HG03097 (cell line): ENCODE measurements around the gene TMTC4.
"Not testable (repeated sequence)": the region's sequence is repeated elsewhere in the genome, so short reads cannot be mapped to it uniquely, and the experiment has no call there.

Experiments
- ATAC-seq: cut with Tn5 transposase; IDR thresholded peaks from one replicate; pipeline ENCODE4 v1.9.1; 2021; ENCODE audit not compliant: unreplicated experiment, low FRiP score

The TMTC4 gene, protein sequence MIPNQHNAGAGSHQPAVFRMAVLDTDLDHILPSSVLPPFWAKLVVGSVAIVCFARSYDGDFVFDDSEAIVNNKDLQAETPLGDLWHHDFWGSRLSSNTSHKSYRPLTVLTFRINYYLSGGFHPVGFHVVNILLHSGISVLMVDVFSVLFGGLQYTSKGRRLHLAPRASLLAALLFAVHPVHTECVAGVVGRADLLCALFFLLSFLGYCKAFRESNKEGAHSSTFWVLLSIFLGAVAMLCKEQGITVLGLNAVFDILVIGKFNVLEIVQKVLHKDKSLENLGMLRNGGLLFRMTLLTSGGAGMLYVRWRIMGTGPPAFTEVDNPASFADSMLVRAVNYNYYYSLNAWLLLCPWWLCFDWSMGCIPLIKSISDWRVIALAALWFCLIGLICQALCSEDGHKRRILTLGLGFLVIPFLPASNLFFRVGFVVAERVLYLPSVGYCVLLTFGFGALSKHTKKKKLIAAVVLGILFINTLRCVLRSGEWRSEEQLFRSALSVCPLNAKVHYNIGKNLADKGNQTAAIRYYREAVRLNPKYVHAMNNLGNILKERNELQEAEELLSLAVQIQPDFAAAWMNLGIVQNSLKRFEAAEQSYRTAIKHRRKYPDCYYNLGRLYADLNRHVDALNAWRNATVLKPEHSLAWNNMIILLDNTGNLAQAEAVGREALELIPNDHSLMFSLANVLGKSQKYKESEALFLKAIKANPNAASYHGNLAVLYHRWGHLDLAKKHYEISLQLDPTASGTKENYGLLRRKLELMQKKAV

DNA sequence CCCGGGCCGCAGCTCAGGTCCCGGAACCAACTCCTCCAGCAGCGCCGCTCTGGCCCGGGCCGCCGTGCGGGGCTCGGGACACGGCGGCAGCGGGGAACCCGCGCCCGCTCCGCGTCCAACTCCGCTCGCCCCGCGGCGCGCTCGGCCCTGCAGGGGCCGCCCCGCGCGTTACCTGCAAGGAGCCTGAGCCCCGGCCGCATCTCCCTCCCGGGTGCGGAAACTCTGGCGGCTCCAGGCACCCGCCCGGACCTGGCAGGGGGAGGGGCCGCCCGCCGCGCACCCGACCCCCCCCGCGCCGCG is at the start of gene TMTC4:
Gene TMTC4 (minus strand): TSS at position 224 of the 300 bp plus-strand sequence. CDS start 4,433 bp downstream, outside the sequence.
- ATAC-seq, result peak; percentile 43

DNA sequence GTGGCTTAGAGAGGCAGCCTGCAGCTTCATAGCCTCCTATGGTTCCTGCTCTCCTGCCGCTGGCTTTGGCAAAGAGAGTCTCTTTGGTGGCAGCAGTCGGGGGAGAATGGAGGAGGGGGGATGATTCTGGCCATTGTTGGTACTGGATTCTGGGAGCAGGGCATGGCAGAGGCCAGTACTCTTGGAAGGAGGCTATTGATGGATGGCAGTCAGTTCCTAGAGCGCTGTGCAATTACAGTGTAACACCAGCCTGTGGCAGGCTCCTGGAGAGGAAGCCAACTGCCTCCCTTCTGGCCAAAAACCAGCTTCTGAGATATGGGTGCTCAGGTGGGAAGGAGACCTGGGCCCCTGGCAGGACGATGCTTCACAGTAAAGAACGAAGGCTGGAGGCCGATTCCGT is 47.9 kb upstream of the TMTC4 start:
- ATAC-seq, result no peak

DNA sequence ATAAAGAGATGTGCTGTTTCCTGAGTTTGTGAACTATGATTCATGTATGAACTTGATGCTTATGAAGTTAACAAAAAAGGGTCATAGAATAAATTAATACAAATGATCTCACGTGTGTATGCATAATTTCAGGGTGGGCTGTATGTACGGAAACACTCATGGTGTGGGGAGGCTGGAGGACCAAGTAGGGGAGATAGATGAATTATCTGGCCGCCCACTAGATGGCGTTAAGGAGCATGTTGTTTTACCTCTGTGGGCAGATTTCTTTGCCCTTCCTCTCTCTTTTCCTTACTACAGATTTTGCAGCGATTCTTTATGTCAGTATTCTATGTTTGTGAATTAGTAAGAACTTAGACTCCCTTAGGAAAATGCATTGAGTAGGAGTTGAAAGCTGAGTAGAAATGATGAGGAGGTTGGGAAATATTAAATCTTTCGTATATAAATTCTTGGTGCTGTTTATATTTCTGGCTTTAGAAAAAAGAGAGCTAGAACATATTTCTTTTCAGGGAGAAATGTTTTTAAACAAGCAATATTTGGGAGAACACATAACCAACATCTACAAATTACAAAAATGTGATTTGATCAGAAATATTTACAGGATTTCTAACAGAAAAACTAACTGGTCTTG is 47.4 kb upstream of the TMTC4 start:
- no peak for ATAC-seq

- ATAC-seq, result no peak
Observed at GRCh38 chr13:100715604-100716003, 41.0 kb upstream of the TMTC4 start.

- no peak for ATAC-seq
Observed at GRCh38 chr13:100714478-100714877, 39.9 kb upstream of the TMTC4 start.

DNA sequence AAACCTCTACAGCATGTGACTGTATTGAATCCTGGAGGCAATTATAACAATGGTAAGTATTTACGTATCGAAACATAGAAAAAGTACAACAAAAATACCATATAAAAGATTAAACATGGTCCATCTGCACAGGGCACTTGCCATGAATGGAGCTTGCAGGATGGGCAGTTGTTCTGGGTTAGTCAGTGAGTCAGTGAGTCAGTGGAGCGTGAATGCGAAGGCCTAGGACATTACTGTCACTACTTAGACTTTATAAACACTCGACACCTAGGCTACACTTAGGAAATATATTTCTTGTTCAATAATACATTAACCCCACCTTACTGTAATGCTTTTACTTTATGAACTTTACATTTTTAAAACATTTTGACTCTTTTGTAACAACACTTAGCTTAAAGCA is 35.6 kb upstream of the TMTC4 start:
- ATAC-seq, result no peak

DNA sequence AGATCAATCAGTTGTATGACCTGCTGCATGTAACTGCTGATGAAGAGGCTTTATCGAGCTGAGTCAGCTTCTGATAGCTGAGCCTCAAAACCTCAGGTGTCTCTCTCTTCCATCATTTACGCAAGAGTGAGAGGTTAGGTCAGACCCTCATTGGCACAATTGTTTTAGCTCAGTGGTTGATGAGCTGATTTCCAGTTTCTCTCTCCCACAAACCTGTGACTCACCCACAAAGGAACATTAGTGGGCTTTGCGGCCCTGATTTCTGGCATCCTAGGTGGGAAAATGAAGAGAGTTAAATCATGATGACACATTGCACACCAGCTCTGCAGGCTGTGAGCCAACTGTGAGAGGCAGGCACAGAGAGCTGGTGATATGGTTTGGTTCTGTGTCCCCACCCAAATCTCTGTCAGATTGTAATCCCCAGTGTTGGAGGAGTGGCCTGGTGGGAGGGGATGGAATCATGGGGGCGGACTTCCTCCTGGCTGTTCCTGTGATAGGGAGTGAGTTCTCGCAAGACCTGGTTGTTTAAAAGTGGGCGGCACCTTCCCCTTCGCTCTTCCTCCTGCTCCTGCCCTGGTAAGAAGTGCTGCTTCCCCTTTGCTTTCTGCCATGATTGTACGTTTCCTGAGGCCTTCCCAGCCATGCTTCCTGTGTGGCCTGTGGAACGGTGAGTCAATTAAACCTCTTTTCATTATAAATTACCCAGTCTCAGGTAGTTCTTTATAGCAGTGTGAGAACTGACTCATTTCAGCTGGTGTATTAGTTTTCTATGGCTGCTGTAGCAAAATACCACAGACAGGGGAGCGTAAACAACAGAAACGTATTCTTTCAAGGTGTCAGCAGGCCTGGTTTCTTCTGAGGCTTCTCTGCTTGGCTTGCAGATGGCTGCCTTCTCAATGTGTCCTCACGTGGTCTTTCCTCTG is 33.5 kb upstream of the TMTC4 start:
- no peak for ATAC-seq

- ATAC-seq, result not testable (repeated sequence)
Observed at GRCh38 chr13:100698331-100698730, 23.7 kb upstream of the TMTC4 start.

- ATAC-seq, result no peak
Observed at GRCh38 chr13:100695509-100695773, 20.8 kb upstream of the TMTC4 start.

GRCh38 chr13:100694722-100695508 is 20.3 kb upstream of the TMTC4 start:
- no peak for ATAC-seq

- no peak for ATAC-seq
Observed at GRCh38 chr13:100689191-100689590, 14.6 kb upstream of the TMTC4 start.

DNA sequence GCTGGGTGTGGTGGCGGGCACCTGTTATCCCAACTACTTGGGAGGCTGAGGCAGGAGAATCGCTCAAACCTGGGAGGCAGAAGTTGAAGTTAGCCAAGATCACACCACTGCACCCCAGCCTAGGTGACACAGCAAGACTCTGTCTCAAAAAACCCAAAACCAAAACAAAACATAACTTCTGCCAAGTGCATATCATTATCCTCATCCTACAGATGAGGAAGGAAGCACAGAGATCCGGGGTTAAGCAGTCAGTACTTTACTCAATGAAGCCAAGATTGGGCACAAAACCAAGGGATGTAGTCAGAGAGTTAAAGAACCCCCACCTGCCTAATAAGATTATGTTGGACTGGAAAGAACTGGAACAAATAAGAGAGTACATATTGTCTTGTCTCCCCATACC is 5.5 kb upstream of the TMTC4 start:
- ATAC-seq, result no peak

- not testable (repeated sequence) for ATAC-seq
Observed at GRCh38 chr13:100677128-100677527, 2.5 kb upstream of the TMTC4 start.

DNA sequence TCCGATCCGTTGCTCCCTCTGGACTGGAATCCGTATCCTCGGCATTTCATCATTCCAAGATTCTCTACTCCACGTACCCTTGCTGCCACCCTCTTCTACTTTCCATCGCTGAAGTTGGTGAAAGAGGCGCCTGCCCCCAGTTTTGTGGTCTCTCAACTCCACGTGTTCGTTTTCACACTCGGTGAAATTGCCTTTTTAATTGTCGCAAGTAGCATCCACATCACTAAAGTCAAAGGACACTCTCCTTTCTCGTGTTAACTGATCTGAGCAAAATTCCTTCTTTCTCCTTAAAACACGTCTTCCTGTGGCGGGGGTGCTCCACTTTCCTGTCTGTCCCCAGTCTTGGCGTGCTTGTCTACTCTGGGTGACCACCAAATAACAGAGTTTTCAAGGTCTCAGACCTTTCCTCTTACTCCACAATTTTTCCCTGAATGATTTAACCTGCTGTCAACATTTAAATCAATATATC is 1.1 kb upstream of the TMTC4 start:
- ATAC-seq, result no peak

GRCh38 chr13:100674872-100675660 is 471 bp upstream of the TMTC4 start:
- peak; percentile 96 for ATAC-seq

DNA sequence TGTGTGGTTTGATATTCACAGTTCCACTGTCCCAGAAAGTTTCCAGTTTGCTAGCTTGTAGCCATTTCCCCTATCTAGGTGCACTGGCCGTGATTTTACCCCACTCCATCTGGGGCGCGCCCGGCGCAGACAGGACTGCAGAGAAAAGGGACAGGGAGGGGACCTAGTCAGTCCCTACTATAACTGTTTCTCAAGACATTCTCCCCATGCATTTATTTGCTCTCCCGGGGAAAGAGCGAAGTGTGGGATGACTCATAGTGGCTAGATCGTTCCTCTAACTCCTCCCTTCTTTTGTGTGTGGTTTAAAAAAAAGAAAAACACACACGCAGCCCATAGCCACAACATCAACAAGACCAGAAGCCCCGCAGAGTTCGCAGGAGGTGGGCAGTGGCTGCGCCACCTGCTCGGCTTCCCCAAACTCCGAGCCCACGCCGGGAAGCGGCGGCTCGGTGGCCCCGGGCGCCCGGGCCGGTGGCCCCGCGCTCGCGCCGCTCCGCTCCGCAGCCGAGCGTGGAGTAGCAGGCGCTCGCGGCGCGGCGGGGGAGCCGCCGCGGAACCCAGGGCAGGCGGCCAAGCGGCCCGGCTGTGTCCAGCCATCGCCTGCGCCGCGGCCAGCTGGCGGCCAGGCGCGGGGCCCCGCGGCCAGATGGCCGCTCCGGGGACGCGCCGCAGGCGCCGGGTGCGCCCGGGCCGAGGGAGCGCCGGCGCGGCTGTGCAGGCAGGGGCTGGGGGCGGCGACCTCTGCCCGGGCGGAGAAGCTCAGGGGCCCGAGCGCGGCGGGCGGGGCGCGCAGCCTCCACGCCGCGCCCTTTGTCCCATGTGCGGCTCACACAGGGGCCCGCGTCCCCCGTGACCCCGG is 653 bp downstream of the TMTC4 start:
- peak; percentile 7 for ATAC-seq

- no peak for ATAC-seq
Observed at GRCh38 chr13:100673376-100673712, 1.3 kb downstream of the TMTC4 start.
